ENCODE results near the gene ROBO1.
"Not testable (repeated sequence)": the region's sequence is repeated elsewhere in the genome, so short reads cannot be mapped to it uniquely, and the experiment has no call there.

Gene ROBO1

GRCh38 chr3:78918361-78919020, 849.3 kb downstream of the ROBO1 start:
- no peak for DNase-seq (ENCODE audit: low read depth, low spot score)

GRCh38 chr3:78917536-78917935, 850.3 kb downstream of the ROBO1 start:
- no peak for DNase-seq (ENCODE audit: low read depth, low spot score)

GRCh38 chr3:78913711-78914110, 854.1 kb downstream of the ROBO1 start:
- no peak for DNase-seq (ENCODE audit: low read depth, low spot score)

GRCh38 chr3:78912687-78913086, 855.1 kb downstream of the ROBO1 start:
- no peak for DNase-seq (ENCODE audit: low read depth, low spot score)

GRCh38 chr3:78912259-78912658, 855.5 kb downstream of the ROBO1 start:
- DNase-seq (ENCODE audit: low read depth, low spot score): no peak

- no peak for DNase-seq (ENCODE audit: low read depth, low spot score)
Measured at GRCh38 chr3:78911394-78911793, 856.4 kb downstream of the ROBO1 start.

- DNase-seq (ENCODE audit: low read depth, low spot score): no peak
Measured at GRCh38 chr3:78908236-78908635, 859.6 kb downstream of the ROBO1 start.

GRCh38 chr3:78907367-78907766, 860.4 kb downstream of the ROBO1 start:
- DNase-seq (ENCODE audit: low read depth, low spot score): no peak

GRCh38 chr3:78906930-78907329, 860.9 kb downstream of the ROBO1 start:
- DNase-seq (ENCODE audit: low read depth, low spot score): no peak

- no peak for DNase-seq (ENCODE audit: low read depth, low spot score)
Measured at GRCh38 chr3:78906245-78906644, 861.6 kb downstream of the ROBO1 start.

GRCh38 chr3:78905700-78906099, 862.1 kb downstream of the ROBO1 start:
- DNase-seq (ENCODE audit: low read depth, low spot score): no peak

- DNase-seq (ENCODE audit: low read depth, low spot score): no peak
Measured at GRCh38 chr3:78901544-78901943, 866.3 kb downstream of the ROBO1 start.

GRCh38 chr3:78900880-78901279, 866.9 kb downstream of the ROBO1 start:
- DNase-seq (ENCODE audit: low read depth, low spot score): no peak

GRCh38 chr3:78900426-78900825, 867.4 kb downstream of the ROBO1 start:
- no peak for DNase-seq (ENCODE audit: low read depth, low spot score)

GRCh38 chr3:78895528-78895927, 872.3 kb downstream of the ROBO1 start:
- DNase-seq (ENCODE audit: low read depth, low spot score): no peak

GRCh38 chr3:78894787-78895186, 873.0 kb downstream of the ROBO1 start:
- no peak for DNase-seq (ENCODE audit: low read depth, low spot score)

- no peak for DNase-seq (ENCODE audit: low read depth, low spot score)
Measured at GRCh38 chr3:78893161-78893560, 874.6 kb downstream of the ROBO1 start.

- DNase-seq (ENCODE audit: low read depth, low spot score): no peak
Measured at GRCh38 chr3:78889348-78889747, 878.5 kb downstream of the ROBO1 start.

- DNase-seq (ENCODE audit: low read depth, low spot score): no peak
Measured at GRCh38 chr3:78888635-78889034, 879.2 kb downstream of the ROBO1 start.

GRCh38 chr3:78887547-78888011, 880.2 kb downstream of the ROBO1 start:
- no peak for DNase-seq (ENCODE audit: low read depth, low spot score)

- DNase-seq (ENCODE audit: low read depth, low spot score): no peak
Measured at GRCh38 chr3:78887029-78887428, 880.8 kb downstream of the ROBO1 start.

GRCh38 chr3:78884567-78884966, 883.2 kb downstream of the ROBO1 start:
- DNase-seq (ENCODE audit: low read depth, low spot score): not testable (repeated sequence)

GRCh38 chr3:78882251-78882650, 885.5 kb downstream of the ROBO1 start:
- no peak for DNase-seq (ENCODE audit: low read depth, low spot score)

GRCh38 chr3:78881501-78881900, 886.3 kb downstream of the ROBO1 start:
- no peak for DNase-seq (ENCODE audit: low read depth, low spot score)
